GM20431 (cell line): ENCODE measurements around the gene PTPRD.

Experiments used
- in situ Hi-C: fragments of 300-500 bp; cut with MseI, MboI; formaldehyde crosslinking; loops from one replicate; pipeline ENCODE4 v1.15.0; 2020; ENCODE audit warnings: low sequenced_read_pairs; ENCODE audit not compliant: unreplicated experiment

Gene PTPRD

DNA sequence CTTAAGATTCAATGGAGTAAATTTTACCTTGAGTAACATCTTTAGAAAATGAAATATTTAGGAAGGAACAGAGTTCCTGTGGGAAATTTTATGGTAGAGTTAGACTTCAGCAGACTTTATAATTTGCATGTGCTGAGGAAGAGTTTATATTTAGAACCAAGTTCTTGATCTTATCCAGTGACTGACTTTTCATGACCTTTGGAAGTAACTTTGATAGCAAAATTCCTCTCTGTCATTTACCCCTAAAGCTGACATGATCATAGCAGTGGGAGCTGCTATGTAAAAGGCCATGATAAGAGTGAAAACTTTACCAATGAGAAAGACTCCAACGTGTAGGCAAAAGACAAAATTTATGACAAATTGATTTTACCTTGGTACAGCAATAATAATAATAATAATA, 1741.4 kb downstream of the PTPRD start:
- in situ Hi-C loops: no loop called here

DNA sequence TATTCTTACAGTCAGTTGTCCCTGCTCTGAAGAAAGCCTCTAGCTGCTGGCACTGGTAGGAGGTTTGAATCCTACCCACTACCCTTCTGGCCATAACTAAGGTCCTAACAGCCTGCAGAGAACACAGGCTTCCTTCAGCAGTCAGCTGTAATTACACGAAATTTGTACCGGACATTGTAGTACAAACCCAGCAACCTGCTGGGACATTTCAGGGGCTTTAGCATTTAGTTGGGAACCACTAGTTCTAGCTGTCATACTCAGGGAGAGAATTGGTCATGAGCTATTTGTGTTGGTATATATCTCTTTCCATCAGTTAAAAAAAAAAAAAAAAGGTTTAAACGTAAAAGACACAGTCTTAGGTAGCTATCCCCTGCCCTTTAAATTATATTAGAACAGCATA, 1743.0 kb downstream of the PTPRD start:
- in situ Hi-C loops: no loop called here

DNA sequence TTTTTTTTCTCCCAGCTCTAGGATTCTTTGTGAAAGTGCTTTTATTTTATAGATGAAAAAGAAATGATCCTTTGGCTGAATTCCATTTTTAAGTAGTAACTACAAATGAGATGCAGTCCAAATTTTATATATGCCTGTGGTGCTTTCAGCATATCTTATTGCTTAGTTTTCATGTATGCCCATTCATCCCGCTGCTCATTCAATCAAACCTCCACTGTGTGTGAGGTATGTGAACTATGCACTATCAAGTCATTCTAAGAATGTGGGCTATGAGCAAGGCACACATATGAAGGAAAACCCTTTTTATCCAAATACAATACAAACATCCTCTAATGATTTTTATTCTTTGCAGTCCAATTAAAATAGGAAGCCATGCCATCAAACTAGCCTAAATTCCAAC, 1744.2 kb downstream of the PTPRD start:
- in situ Hi-C loops: no loop called here

DNA sequence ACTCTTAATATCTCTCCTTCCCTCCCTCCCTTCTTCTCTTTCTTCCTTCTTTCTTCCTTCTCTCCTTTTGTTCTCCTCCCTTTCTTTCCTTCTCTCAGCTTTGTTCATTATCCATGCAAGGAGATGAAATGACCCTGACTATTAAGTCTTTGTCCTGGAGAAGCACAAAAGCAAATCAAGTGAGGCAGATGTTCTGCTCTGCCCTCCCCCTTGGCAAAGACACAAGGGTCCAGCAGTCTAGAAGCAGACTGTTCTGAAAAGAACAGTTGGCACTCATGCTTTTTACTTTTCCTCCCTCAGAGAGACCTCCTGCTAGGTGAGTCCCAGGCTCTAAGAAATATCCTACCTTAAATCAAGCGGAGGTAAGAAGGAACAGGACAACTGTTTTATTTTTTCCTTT, 1745.7 kb downstream of the PTPRD start:
- in situ Hi-C loops: no loop called here

DNA sequence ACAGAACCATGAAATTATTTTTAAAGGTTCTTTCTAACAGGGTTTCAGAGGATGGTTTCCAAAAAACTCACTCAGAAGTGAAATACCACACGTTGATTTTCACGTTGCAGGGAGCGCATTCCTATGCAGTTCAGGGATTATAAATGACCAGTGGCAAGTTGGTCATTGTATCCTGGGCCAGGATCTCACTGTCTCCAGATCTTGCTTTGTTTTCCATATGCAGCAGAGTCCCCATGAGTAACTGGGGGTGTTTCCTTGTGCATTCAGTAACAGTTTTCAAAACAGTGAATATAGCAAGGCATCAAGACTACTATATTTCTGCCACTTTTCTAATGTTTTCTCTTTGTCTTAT, 1748.3 kb downstream of the PTPRD start:
- in situ Hi-C loops: no loop called here

DNA sequence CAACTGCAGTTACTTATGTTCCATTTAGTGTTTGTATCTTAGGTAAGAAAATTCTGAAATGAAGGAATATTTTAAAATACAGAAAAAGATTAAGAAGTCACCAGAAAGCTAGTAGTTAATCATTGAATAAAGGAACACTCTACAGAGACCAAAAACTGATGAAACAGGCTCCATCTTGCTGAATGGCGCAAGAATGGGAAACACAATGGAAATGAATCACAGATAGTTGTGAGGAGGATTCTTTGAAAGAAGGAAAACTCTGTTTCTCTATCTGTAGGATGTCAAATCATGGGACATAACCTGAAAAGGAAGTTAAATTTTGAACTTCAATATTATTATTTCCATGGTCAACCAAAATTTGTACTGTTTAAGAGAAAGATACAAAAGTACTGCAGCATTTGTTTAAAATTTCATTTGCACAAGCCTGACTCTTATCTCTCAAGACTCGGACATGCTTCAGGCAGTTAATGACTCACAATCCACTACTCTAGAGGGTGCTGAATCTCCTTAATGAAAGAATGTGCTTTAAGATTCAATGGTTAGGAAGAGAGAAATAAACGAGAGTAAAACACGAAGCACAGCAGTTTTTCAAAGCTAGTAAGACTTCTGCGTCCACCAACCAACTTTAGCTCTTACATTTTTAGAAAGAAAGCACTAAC, 1748.8 kb downstream of the PTPRD start:
- in situ Hi-C loops: no loop called here

DNA sequence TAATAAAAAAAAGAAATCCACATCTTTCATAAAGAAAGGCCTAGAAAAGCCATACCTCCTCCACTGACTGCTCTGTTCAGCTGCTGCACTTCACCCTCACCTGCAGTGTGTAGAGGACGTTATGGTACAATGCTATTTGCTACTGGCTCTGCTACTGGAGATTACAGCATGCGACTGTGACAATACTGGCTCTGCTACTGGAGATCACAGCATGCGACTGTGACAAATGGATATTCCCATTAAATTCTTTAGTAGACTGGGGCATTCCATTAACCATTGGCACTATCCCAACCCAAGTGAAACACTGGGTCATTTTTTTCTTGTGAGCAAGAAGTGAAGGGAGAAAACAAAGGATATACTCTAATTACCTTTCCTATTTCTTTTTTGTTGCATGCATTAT, 1749.7 kb downstream of the PTPRD start:
- in situ Hi-C loops: no loop called here

DNA sequence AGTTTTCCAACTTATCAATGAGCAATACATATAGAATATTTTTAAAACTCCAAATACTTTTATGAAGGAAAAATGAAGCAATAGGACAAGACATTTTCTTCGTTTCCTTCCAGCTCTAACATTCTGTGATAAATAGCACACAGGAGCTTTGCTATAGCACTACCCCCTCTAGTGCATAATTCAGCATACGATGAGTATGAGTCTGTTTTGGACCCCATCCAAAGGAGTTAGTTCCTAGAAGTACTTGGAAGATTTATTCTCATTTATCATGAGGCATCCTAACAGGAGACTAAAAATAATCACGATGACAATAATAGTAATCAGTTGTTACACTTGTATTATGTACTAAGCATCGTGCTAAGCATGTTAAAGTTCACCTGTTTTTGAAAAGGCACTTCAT, 1751.9 kb downstream of the PTPRD start:
- in situ Hi-C loops: no loop called here

DNA sequence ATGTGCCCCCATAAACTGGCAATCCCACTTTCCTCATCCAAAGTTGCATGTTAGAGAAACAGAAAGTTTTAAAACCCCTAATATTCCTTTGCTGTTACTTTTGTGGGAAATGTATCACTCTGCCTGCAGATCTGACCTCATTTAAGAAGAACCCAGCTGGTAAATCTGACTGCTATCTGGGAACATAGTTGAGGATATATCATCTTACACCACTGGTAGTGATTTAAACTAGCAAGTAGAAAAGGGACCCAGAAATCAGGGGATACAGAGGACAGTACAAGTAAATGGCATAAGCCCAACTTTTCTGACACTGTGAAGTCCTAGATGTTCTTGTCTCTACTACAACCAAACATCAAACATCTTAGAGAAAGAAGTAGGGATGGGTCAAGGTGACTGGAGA, 1752.7 kb downstream of the PTPRD start:
- in situ Hi-C loops: no loop called here

DNA sequence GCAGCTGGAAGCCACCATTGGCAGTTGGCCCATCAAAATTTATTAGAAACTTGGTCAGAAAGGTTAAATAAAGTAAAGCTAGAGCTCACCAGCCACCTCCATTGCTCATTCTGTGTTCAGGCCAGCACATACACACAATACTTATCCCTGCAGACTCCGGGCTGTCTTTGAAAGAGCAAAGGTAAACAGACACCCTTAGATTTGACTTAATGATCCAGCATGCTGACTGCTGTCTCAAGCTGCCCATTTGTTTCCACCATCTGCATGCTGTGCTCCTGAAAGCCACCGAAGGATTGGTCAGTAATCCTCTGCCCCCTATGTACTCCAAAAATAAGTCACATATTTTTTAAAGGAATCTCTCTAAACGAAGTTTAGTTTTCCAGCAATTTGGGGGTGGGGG, 1753.4 kb downstream of the PTPRD start:
- in situ Hi-C loops: no loop called here

DNA sequence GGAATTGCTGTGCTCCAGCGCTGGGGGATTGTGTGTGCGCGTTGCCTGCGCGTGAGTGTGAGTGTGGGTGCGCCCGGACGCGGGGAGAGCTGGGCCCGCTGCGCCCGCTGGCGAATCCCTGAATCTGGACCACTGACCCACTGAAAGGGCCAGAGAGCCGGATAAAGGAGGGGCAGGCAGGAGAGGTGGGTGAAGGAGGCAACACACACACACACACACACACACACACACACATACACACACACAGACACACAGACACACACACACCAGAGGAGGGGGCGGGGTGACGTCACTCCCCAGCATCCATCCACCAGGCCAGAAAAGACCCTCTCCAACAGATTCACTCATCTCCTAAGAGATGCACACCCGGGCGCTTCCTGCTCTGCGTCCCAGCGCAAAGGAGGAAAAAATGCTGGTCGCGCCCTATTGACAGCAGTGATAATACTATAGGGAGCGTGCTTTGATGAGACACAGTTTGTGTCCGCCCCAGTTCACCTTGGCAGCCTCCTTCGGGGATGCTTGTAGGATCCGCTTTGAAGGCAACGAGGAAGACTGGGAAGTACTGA, 1754.1 kb downstream of the PTPRD start:
- in situ Hi-C loops: no loop called here

DNA sequence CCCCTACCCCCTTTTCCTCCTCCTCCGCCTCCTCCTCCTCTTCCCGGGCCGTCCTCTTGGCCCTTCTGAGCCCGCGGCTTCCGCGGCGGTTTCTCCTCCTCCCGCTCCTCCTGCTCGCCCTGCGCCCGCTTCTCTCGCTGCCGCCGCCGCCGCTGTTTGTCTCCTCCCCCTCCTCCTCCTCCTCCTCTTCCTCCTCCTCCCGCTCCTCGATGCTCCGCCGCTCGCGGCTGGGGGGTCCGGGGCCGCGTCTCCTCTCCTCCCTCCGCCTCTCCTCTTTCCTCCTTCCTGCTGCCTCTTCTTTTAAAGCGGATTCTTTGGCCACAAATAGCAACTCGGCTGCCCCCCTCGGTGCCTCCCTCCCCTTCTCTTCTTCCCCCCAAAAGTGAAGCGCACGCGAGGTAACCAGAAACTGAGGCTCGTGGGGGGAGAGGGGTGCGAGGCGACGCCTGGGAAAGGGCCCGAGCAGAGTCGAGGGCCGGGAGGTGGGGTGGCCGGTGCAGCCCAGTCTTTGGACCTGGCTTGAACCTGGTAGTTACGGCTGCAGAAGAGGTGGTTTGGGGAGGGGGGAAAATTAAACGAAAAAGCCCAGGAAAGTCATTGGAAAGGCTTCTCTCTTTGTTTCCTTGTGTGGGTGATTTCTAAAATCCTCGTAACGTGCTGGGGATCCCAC, 1754.7 kb downstream of the PTPRD start:
- in situ Hi-C loops: no loop called here

DNA sequence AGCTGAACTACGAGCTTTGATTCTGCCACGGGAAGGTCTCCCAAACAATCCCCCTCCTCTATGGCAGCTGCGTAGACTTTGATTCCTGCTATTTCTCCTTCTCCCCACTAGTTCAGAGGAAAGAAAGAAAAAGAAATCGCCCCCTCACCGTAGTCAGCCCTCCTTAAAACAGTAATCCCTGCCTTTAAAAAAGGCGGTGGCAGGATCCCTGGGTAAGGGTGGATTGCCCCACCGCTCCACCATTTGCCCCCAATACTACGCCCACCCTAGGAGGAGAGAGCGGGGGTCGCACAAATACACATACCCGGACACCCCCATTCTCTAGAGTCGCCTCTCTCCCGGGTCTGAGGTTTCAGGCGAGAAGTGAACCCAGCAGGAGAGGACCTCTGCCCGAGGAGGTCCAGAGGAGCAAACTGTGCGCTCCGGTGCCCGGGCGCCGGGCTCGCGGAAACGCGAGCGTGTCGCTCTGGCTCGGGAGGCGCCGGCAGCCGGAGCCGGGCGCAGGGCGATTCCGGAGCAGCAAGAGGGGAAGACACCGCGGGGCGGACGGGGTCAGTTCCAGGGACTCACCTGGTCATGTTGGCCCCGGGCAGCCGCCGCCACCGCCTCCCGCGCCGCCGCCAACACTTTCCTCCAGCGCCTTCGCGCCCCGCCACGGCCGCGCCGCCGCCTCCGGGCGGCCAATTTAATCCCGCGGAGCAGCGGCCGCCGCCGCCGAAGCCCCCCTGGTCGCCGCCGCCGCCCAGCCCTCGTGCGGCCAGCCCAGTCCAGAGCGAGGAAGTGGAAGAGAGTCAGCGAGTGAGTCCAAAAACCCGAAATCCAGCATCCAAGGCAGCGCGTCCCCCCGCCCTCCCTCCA, 1755.5 kb downstream of the PTPRD start:
- in situ Hi-C loops: no loop called here

DNA sequence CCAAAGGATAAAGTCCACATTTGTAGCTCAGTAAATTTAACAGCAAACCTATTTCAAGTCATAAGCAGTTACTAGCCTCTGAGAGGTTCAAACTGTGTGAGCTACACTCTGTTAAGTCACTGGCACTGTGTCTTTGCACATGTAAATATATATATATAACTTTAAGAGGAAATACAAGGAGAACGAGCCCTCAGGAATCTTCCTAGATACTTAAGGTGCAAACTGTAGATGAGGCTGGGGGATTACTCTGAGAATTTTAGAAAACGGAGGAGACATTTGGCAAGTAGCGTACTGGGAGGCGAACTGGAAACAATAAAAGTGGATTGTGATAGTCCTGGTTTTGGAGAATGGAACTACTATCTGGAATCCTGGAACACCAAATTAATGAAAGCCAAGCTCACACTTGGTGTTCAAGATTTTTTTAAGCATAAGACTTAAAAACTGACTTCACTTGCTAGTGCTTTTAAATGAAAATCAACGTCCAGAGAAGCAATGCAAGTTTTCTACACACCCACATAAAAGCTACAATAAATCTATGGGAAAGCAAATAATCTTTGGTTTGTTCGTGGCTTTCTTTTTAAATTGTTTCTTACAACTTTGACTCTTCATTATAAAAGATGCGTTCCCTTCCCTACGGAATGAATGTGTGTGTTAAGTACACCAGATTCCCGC, 1756.3 kb downstream of the PTPRD start:
- in situ Hi-C loops: no loop called here

DNA sequence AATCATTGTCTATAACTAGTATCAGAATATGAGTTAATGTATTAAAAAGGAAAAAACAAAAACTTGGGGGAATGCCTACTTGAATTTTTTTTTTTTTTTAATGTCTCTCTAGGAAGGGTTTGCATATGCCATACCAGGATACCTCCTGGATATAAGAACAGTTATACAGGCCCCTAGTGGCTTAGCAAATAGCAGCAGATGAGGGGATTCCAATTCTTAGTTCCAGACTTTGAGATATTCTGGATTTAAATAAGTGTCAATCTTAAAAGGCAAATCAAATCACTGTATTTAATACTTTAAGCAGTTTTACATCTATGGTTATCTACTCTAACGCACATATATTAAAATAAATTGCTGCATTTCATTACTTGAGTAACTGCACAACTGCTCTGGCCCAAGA, 1757.8 kb downstream of the PTPRD start:
- in situ Hi-C loops: no loop called here

DNA sequence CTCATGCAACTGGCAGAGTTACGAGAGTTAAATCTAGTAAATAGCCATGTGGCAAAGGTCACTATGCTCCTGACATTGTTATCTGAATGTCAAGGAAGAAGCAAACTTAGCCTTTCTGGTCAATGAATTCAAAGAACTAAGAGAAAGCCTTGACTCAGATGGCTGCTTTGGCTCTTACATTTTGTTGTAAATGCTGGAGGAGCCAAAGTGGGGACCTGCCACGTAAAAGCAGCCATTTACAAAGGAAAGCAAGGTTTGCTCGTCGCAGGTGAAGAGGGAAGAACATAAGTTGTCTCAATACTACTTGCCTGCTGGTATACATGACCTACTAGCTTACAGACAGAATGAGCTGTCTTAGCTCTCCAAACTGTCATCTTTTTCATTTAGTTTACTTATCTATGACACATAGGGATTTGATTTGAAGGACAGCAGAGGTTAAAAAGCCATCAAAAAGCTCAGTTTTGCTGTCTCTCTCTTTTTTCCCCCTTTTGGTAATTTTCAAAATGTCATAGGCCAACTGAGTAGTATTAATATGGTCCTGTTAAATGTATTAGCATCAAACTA, 1760.4 kb downstream of the PTPRD start:
- in situ Hi-C loops: no loop called here

DNA sequence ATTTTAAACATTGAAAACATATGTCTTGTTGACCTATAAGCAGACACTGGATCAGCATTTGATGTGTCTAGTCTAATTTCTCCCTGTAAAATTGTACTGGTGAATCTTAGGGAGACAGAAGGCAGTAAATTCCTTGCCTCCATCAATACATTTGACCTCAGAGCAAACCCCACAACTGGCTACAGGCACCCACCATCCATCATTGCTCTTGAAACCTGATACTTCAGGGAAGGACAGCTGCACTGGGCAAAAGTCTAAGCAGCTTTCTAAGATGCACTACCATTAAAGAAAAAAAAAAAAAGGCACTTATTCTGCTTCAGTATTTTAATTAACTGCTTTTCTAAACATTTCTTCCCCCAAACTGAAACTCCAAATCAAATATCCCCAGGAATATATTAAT, 1761.9 kb downstream of the PTPRD start:
- in situ Hi-C loops: no loop called here

DNA sequence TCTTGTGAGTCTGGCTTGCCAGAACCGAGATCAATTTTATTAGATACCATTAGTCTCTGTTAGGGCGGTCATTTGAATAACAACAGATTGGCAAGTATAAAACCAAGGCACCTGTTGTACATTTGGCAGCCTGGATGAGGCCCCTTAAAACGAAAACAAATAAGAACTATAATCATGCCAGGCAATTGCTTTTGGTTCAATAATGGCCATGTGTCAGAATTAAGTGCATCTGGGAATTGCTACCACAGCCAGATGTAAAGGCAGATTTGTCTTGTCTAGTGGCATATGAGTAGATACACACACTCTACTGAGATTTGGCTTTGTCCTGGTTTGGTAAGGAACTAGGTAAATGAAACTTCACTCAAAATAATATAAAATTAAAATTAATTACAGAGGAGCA, 1767.0 kb downstream of the PTPRD start:
- in situ Hi-C loops: no loop called here

DNA sequence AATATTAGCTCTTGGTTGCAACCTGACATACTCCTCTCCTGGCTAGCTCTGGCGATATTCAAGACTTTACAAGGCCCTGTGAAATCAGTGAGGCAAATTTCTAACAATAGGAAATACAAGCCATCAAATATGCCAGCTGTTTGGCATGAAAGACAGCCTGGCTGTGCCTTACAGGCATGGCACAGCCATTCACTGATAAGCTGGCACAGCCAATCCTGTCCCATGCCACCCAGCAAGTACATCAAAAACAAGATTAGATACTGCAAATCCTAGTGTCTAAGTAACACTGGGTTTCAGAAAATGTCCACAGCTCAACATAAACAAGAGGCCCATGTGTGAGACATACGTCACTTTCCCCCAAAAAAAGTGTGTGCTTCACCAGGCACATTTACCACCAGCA, 1767.4 kb downstream of the PTPRD start:
- in situ Hi-C loops: no loop called here

DNA sequence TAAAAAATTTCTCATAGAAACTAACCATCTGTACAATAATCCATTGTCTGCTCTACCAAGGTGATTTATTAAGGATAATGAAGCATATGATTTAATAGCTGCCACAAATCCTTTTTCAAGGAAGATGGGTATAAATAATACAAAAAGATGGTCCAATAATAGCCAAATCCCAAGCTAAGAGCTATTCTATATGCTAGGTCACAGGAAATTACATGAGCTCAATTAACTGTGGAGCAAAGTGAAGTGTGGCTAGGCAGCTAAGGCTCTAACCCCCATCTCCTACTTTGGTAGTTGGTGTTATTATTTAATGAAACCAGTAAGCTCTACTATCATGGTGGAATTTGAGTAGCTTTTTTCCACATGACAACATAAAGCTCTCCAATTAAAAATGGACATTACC, 1768.3 kb downstream of the PTPRD start:
- in situ Hi-C loops: no loop called here
